ENCODE results near the gene KRT36.

GRCh38 chr17:41516147-41516829 is 26.6 kb upstream of the KRT36 start:
- TF ChIP-seq CTCF (IDR thresholded peaks at IDR 0.05), result no peak
- no peak for TF ChIP-seq POLR2A (IDR thresholded peaks at IDR 0.05)

Data from uterus (tissue), 2 donors.